Raji (cell line): ENCODE measurements around the gene TANC1.

Experiments used
- POLR2A ChIP-seq: IDR thresholded peaks from 2 replicates; pipeline ENCODE4 v1.6.1; 2011; ENCODE audit warnings: low read depth, low read length, control low read depth; ENCODE audit not compliant: insufficient read depth

Gene TANC1

GRCh38 chr2:158968396-158969161 lies at the start of gene TANC1:
TANC1 (plus strand) TSS chr2:158968640; CDS start chr2:159065911, 97,271 bp downstream.
- peak; percentile 52; the same call in 1 of the 2 replicates for TF ChIP-seq POLR2A

GRCh38 chr2:158921599-158922408 lies 46.6 kb upstream of the TANC1 start:
- TF ChIP-seq POLR2A, result no peak

GRCh38 chr2:158922601-158923000 lies 45.8 kb upstream of the TANC1 start:
- TF ChIP-seq POLR2A, result no peak

- no peak for TF ChIP-seq POLR2A
Observed at GRCh38 chr2:158923180-158923594, 45.3 kb upstream of the TANC1 start.

- TF ChIP-seq POLR2A, result no peak
Observed at GRCh38 chr2:158923641-158924040, 44.8 kb upstream of the TANC1 start.

GRCh38 chr2:158926478-158926948 lies 41.9 kb upstream of the TANC1 start:
- no peak for TF ChIP-seq POLR2A

GRCh38 chr2:158928515-158928914 lies 39.9 kb upstream of the TANC1 start:
- TF ChIP-seq POLR2A, result no peak

- TF ChIP-seq POLR2A, result no peak
Observed at GRCh38 chr2:158928965-158929364, 39.5 kb upstream of the TANC1 start.

GRCh38 chr2:158931572-158931971 lies 36.9 kb upstream of the TANC1 start:
- TF ChIP-seq POLR2A, result no peak

- no peak for TF ChIP-seq POLR2A
Observed at GRCh38 chr2:158932131-158932645, 36.3 kb upstream of the TANC1 start.

GRCh38 chr2:158934170-158934569 lies 34.3 kb upstream of the TANC1 start:
- TF ChIP-seq POLR2A, result no peak

GRCh38 chr2:158935617-158936016 lies 32.8 kb upstream of the TANC1 start:
- no peak for TF ChIP-seq POLR2A

- no peak for TF ChIP-seq POLR2A
Observed at GRCh38 chr2:158936978-158937377, 31.5 kb upstream of the TANC1 start.

- TF ChIP-seq POLR2A, result no peak
Observed at GRCh38 chr2:158940356-158940755, 28.1 kb upstream of the TANC1 start.

GRCh38 chr2:158943973-158944372 lies 24.5 kb upstream of the TANC1 start:
- no peak for TF ChIP-seq POLR2A
